HEK293T (cell line): ENCODE data around the gene NDUFA13.

Experiments used
- CTCF ChIA-PET: fragments of 350-600 bp; formaldehyde crosslinking; extraction: SDS; loops from one replicate; lab custom pipeline; 2021; ENCODE audit warnings: antibody characterized with exemption, inconsistent platforms; lab: Yijun Ruan, JAX
- POLR2A ChIA-PET: fragments of 350-600 bp; formaldehyde crosslinking; extraction: SDS; loops from one replicate; lab custom pipeline; 2020; ENCODE audit warnings: antibody characterized with exemption, inconsistent platforms; lab: Yijun Ruan, JAX
- DNase-seq: peaks from one replicate; pipeline ENCODE4 v3.0.0; 2012; ENCODE audit warnings: mixed read lengths; ENCODE audit errors: extremely low spot score
- ARNT ChIP-seq: fragments of 450-650 bp; IDR thresholded peaks from 2 replicates; pipeline ENCODE4 v1.6.1; 2017; ENCODE audit warnings: mild to moderate bottlenecking
- BHLHE40 ChIP-seq: fragments of 450-650 bp; IDR thresholded peaks from 2 replicates; pipeline ENCODE4 v1.6.1; 2016; ENCODE audit warnings: mild to moderate bottlenecking, moderate library complexity, borderline replicate concordance
- CTBP1 ChIP-seq: fragments of 450-650 bp; IDR thresholded peaks from 2 replicates; pipeline ENCODE4 v1.6.1; 2016; ENCODE audit warnings: borderline replicate concordance
- ELF4 ChIP-seq: fragments of 450-650 bp; IDR thresholded peaks from 2 replicates; pipeline ENCODE4 v1.6.1; 2017; ENCODE audit warnings: antibody characterized with exemption
- FOXA1 ChIP-seq: fragments of 450-650 bp; IDR thresholded peaks from 2 replicates; pipeline ENCODE4 v1.6.1; 2016; ENCODE audit warnings: mild to moderate bottlenecking
- FOXK2 ChIP-seq: fragments of 450-650 bp; IDR thresholded peaks from 2 replicates; pipeline ENCODE4 v1.6.1; 2016; ENCODE audit warnings: mild to moderate bottlenecking
- FOXM1 ChIP-seq: fragments of 450-650 bp; IDR thresholded peaks from 2 replicates; pipeline ENCODE4 v1.6.1; 2017; ENCODE audit warnings: mild to moderate bottlenecking, borderline replicate concordance
- HDGF ChIP-seq: fragments of 450-650 bp; IDR thresholded peaks from 2 replicates; pipeline ENCODE4 v1.6.1; 2017; ENCODE audit warnings: antibody characterized with exemption, borderline replicate concordance
- L3MBTL2 ChIP-seq: fragments of 450-650 bp; conservative IDR thresholded peaks from 2 replicates; pipeline ENCODE4 v1.6.1; 2016; ENCODE audit warnings: mild to moderate bottlenecking
- LEF1 ChIP-seq: fragments of 450-650 bp; IDR thresholded peaks from 2 replicates; pipeline ENCODE4 v1.6.1; 2017; ENCODE audit warnings: mild to moderate bottlenecking, borderline replicate concordance
- NFRKB ChIP-seq: fragments of 450-650 bp; IDR thresholded peaks from 2 replicates; pipeline ENCODE4 v1.6.1; 2016; ENCODE audit warnings: mild to moderate bottlenecking, moderate library complexity
- SP1 ChIP-seq: fragments of 450-650 bp; IDR thresholded peaks from 2 replicates; pipeline ENCODE4 v1.6.1; 2017
- SUZ12 ChIP-seq: fragments of 450-650 bp; IDR thresholded peaks from 2 replicates; pipeline ENCODE4 v1.6.1; 2016; ENCODE audit warnings: mild to moderate bottlenecking
- TARDBP ChIP-seq: fragments of 450-650 bp; IDR thresholded peaks from 2 replicates; pipeline ENCODE4 v1.6.1; 2016
- ZNF384 ChIP-seq: fragments of 450-650 bp; IDR thresholded peaks from 2 replicates; pipeline ENCODE4 v1.6.1; 2016
- TF ChIP-seq, protein P1 (sequence below): fragments of 450-650 bp; IDR thresholded peaks from 2 replicates; pipeline ENCODE4 v1.6.1; 2016

The NDUFA13 gene

GRCh38 chr19:19566306-19566705 is 50.3 kb downstream of the NDUFA13 start:
- DNase-seq, result no peak
- POLR2A ChIA-PET, result no interaction called here
- CTCF ChIA-PET, result no interaction called here
- TF ChIP-seq ZNF384 (no peak), TARDBP (no peak), FOXM1 (no peak), NFRKB (no peak), ARNT (no peak)

DNA sequence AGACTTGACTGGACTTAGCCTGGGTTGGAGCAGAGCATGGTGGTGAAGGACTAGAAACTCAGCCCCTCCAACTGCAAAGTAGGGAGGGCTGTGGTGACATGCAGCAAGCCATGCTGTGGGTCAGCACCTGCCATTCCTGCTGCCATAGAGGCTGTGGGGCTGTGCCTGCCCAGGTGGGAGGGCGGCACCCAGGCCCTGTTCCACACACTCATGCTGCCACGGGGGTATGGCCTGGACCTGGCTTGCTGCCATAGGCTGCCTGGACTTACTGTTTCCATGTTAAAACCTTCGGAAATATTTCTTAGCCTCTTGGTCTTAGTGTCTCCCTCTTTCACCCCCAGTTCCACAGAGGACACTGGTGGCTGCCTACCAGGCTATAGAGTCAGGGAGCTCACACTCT is 51.4 kb downstream of the NDUFA13 start:
- CTCF ChIA-PET, result no interaction called here

DNA sequence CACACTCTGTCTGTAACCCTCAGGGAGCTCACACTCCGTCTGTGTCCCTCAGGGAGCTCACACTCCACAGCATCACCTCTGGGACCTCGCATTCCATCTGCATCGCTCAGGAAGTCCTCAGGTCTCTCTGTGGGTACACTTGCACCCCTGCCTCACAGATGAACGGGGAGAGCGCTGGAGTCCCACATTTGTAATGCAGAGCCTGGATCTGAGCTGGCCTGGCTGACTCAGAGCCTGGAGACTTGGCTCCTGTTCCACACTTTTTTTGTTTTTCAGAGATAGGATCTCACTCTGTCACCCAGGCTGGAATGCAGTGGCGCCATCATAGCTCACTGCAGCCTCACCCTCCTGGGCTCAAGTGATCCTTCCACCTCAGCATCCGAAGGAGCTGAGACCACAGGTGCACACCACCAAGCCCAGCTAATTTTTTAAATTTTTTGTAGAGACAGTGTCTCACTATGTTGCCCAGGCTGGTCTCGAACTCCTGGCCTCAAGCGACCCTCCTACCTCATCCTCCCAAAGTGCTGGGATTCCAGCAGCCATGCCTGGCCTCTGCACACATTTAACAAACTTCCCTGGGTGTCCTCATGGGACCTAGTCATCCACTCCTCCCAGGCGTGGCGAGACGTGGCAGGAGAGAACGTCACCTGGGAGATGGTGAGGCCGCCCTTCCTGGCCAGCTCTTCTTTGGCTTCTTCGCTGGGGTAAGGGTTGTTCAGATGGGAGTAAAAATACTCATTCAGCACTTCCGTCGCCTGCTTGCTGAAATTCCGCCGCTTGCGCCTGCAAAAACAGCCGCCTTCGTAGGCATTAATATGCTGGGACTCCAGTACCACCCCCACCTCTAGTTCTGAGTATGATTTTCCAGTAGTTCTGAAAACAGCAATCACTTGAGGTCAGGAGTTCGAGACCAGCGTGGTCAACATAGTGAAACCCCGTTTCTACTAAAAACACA is 53.1 kb downstream of the NDUFA13 start:
- DNase-seq, result no peak
- ChIA-PET POLR2A (no interaction called here), CTCF (interaction anchor here (1.7 kb wide), 1 partner anchor 15 kb away, joined by 8 read pairs; no protein-coding TSS in a partner anchor)
- TF ChIP-seq ARNT, result no peak
- no peak for TF ChIP-seq SUZ12
- TF ChIP-seq CTBP1, result no peak
- TF ChIP-seq SP1, result no peak
- TF ChIP-seq, protein P1, sequence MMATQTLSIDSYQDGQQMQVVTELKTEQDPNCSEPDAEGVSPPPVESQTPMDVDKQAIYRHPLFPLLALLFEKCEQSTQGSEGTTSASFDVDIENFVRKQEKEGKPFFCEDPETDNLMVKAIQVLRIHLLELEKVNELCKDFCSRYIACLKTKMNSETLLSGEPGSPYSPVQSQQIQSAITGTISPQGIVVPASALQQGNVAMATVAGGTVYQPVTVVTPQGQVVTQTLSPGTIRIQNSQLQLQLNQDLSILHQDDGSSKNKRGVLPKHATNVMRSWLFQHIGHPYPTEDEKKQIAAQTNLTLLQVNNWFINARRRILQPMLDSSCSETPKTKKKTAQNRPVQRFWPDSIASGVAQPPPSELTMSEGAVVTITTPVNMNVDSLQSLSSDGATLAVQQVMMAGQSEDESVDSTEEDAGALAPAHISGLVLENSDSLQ, result no peak
- no peak for TF ChIP-seq FOXA1
- TF ChIP-seq LEF1, result no peak
- no peak for TF ChIP-seq FOXM1
- no peak for TF ChIP-seq ZNF384
- TF ChIP-seq ELF4, result no peak
- no peak for TF ChIP-seq HDGF
- TF ChIP-seq TARDBP, result no peak
- no peak for TF ChIP-seq L3MBTL2
- no peak for TF ChIP-seq NFRKB

More for the DNA sequence above, 51.4 kb downstream of the NDUFA13 start:
- no peak for DNase-seq
- POLR2A ChIA-PET, result no interaction called here
- TF ChIP-seq SUZ12 (no peak), TARDBP (no peak), CTBP1 (no peak), ELF4 (no peak)

DNA sequence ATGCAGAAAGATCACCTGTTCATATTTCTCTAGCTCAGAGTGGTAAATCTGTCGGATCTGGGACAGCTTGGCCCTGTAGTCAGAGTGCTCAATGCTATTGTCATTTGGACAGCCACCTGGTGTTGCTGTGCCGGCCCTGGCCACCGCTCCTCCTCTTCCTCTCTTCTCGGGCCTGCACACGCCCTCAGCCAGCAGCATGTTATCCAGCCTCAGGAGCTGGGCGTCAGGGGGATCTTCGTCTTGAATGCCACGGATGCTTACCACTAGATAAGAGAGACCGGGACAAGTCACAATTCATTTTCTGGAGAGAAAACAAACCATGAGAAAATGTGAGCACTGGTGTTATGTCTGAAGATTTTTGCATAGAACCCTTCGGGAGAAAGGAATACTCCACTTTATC is 54.5 kb downstream of the NDUFA13 start:
- CTCF ChIA-PET, result interaction anchor here (1.0 kb wide), 1 partner anchor 16 kb away, joined by 3 read pairs; no protein-coding TSS in a partner anchor
- TF ChIP-seq ELF4 (no peak), CTBP1 (no peak), SUZ12 (no peak), FOXA1 (no peak), FOXK2 (no peak)
- TF ChIP-seq, protein P1, result no peak
- POLR2A ChIA-PET, result no interaction called here
- no peak for DNase-seq

DNA sequence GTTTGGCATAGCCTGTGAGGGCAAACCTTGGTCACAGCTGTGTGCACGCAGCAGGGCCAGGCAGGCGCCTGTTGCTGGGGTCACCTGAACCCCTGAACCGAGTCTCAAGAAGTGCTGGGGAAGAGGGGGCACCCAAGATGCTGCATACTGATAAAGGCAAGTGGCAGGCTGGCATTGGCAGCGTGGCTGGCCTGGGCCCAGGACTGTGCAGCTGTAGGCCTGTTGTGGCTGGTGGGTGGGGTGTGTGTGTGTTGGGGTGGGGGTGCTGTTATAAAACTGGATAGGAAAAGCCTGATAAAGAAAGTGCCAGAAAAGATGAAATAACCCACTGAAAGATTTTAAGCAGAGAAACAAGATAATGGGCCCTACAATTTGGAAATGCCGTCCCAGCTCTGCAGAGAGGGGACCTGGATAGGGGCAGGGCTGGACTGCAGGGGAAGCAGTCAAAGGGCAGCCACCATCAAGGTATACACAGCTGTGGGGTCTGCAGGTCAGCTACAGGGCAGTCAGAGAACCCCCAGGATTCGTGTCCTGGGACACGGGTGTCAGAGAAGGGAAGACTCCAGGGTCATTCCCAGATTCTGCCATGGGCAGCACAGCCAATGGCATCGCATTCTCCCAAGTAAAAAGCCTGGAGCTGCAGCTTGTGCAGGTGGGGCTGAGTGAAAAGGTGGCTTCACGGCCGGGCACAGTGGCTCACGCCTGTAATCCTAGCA is 55.2 kb downstream of the NDUFA13 start:
- no peak for DNase-seq
- TF ChIP-seq HDGF (no peak), ELF4 (no peak), BHLHE40 (no peak), L3MBTL2 (no peak), FOXK2 (no peak), TARDBP (no peak), SP1 (no peak), FOXA1 (no peak), FOXM1 (no peak), SUZ12 (no peak), ZNF384 (no peak), ARNT (no peak)
- TF ChIP-seq, protein P1, result no peak
- ChIA-PET CTCF (interaction anchor here (1.0 kb wide), 1 partner anchor 17 kb away, joined by 3 read pairs; no protein-coding TSS in a partner anchor), POLR2A (no interaction called here)

- POLR2A ChIA-PET, result no interaction called here
- CTCF ChIA-PET, result interaction anchor here (1.6 kb wide), 1 partner anchor 21 kb away, joined by 10 read pairs; no protein-coding TSS in a partner anchor
- TF ChIP-seq LEF1, result no peak
- TF ChIP-seq ARNT, result no peak
- TF ChIP-seq L3MBTL2, result no peak
- TF ChIP-seq BHLHE40, result no peak
- no peak for TF ChIP-seq ELF4
- no peak for TF ChIP-seq FOXA1
- TF ChIP-seq FOXM1, result no peak
These were observed 59.4 kb downstream of the NDUFA13 start for GRCh38 chr19:19575411-19575810.

More at GRCh38 chr19:19575411-19575810, 59.4 kb downstream of the NDUFA13 start:
- no peak for DNase-seq
